Measurements from ENCODE around the gene GHRL.
A peak's percentile ranks its signal among the peaks of the same experiment; 100 is the strongest.

GHRL gene

DNA sequence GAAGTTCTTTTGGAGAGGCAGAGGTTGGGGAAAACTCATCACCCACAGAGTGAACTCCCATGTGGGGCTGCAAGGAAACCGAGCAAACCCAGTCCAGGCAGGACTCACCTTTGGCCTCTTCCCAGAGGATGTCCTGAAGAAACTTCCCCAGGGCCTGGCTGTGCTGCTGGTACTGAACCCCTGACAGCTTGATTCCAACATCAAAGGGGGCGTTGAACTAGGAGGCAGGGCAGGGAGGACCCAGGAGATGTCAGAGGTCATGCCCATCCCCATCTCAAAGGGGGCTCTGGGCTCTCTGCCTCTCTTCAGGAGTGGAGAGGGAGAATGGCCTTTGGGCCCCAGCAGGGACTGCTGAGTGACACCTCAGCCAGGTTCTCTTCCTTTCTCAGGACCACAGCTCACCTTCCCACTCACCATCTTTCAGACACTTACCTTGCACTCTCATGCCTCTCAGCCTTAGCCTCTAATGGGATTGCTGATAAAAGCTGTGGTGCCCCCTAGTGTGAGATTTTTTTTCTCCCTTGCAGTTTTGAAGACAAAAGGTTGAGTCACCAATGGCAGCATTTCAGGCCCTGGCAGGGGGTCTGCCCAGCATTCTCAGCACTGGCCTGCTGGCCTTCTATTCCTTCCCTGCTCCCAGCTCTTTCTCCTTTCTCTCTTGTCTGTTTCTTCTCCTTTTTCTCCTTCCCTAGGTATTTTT lies 6.0 kb downstream of the GHRL start:
- no peak for TF ChIP-seq EZH2phosphoT487 (conservative IDR thresholded peaks at IDR 0.05; ENCODE audit: low read length)
- TF ChIP-seq CTCF (IDR thresholded peaks at IDR 0.05; ENCODE audit: insufficient read depth, low read length, poor library complexity, severe bottlenecking) = peak; percentile 55
- Histone ChIP-seq H3K9ac (ENCODE audit: low read length) (no peak overlapping the region), H3K27me3 (ENCODE audit: low read length) (no peaks in the 10 kb centered on the region), H3K9me3 (ENCODE audit: insufficient read depth, low read length) (no peaks in the 10 kb centered on the region), H3K4me2 (ENCODE audit: low read depth, low read length, poor library complexity, severe bottlenecking) (no peak overlapping the region), H4K20me1 (ENCODE audit: low read depth, low read length) (no peaks in the 10 kb centered on the region), H3K36me3 (ENCODE audit: low read length) (peaks cover 10% of the 10 kb centered on the region; the same call in 1 of the 2 replicates), H3F3A (ENCODE audit: insufficient read depth) (peaks cover 3% of the 10 kb centered on the region; the same call in 1 of the 2 replicates), H2AFZ (ENCODE audit: low read depth, low read length, severe bottlenecking) (no peak overlapping the region), H3K4me3 (ENCODE audit: insufficient read depth, low read length, poor library complexity, severe bottlenecking) (no peak overlapping the region), H3K79me2 (ENCODE audit: insufficient read depth, low read length) (no peaks in the 10 kb centered on the region), H3K9me2 (replicated peaks; ENCODE audit: insufficient read depth, low read length) (no peaks in the 10 kb centered on the region), H3K27ac (ENCODE audit: low read depth, low read length) (no peak overlapping the region)

DNA sequence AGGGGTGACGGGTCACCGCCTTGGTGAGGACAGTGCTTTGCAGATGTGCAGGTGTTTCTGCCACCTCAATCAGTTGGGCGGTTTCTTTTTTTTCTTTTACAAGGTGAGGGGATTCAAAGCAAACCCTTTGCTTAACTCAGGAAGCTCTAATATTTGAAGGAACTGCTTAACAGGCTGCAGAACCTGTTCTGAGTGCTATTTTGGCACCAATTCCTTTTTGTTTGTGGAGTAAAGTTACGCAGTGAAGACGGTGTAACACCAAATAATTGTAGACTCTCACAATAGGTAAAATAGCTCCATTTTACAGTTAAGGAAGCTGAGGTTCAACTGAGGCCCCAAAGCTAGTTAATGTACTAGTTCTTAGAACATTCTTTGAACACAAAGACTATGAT lies 6.6 kb downstream of the GHRL start:
- Histone ChIP-seq H3K9me3 (ENCODE audit: insufficient read depth, low read length) (no peaks in the 10 kb centered on the region), H2AFZ (ENCODE audit: low read depth, low read length, severe bottlenecking) (no peak overlapping the region), H3K4me2 (ENCODE audit: low read depth, low read length, poor library complexity, severe bottlenecking) (no peak overlapping the region), H3K36me3 (ENCODE audit: low read length) (peaks cover 10% of the 10 kb centered on the region; the same call in 1 of the 2 replicates), H3K9ac (ENCODE audit: low read length) (no peak overlapping the region), H4K20me1 (ENCODE audit: low read depth, low read length) (no peaks in the 10 kb centered on the region), H3K27me3 (ENCODE audit: low read length) (no peaks in the 10 kb centered on the region), H3F3A (ENCODE audit: insufficient read depth) (peaks cover 3% of the 10 kb centered on the region; the same call in 1 of the 2 replicates), H3K79me2 (ENCODE audit: insufficient read depth, low read length) (no peaks in the 10 kb centered on the region), H3K9me2 (replicated peaks; ENCODE audit: insufficient read depth, low read length) (no peaks in the 10 kb centered on the region), H3K27ac (ENCODE audit: low read depth, low read length) (no peak overlapping the region), H3K4me3 (ENCODE audit: insufficient read depth, low read length, poor library complexity, severe bottlenecking) (no peak overlapping the region)
- no peak for TF ChIP-seq EZH2phosphoT487 (conservative IDR thresholded peaks at IDR 0.05; ENCODE audit: low read length)
- no peak for TF ChIP-seq CTCF (IDR thresholded peaks at IDR 0.05; ENCODE audit: insufficient read depth, low read length, poor library complexity, severe bottlenecking)

GRCh38 chr3:10285272-10286132 lies 7.2 kb downstream of the GHRL start:
- TF ChIP-seq CTCF (IDR thresholded peaks at IDR 0.05; ENCODE audit: insufficient read depth, low read length, poor library complexity, severe bottlenecking) (no peak), EZH2phosphoT487 (conservative IDR thresholded peaks at IDR 0.05; ENCODE audit: low read length) (no peak)
- Histone ChIP-seq H3K36me3 (ENCODE audit: low read length) (peaks cover 14% of the 10 kb centered on the region; the same call in 1 of the 2 replicates), H2AFZ (ENCODE audit: low read depth, low read length, severe bottlenecking) (no peak overlapping the region)

More at GRCh38 chr3:10285272-10286132, 7.2 kb downstream of the GHRL start:
- H3K79me2 ChIP-seq (ENCODE audit: insufficient read depth, low read length) = no peaks in the 10 kb centered on the region
- H3K27me3 ChIP-seq (ENCODE audit: low read length) = no peaks in the 10 kb centered on the region
- no peak overlapping the region for H3K4me2 ChIP-seq (ENCODE audit: low read depth, low read length, poor library complexity, severe bottlenecking)
- no peak overlapping the region for H3K4me3 ChIP-seq (ENCODE audit: insufficient read depth, low read length, poor library complexity, severe bottlenecking)
- no peaks in the 10 kb centered on the region for H3K9me3 ChIP-seq (ENCODE audit: insufficient read depth, low read length)
- H3K9me2 ChIP-seq (replicated peaks; ENCODE audit: insufficient read depth, low read length) = no peaks in the 10 kb centered on the region
- no peak overlapping the region for H3K27ac ChIP-seq (ENCODE audit: low read depth, low read length)
- peaks cover 3% of the 10 kb centered on the region; the same call in 1 of the 2 replicates for H3F3A ChIP-seq (ENCODE audit: insufficient read depth)
- no peaks in the 10 kb centered on the region for H4K20me1 ChIP-seq (ENCODE audit: low read depth, low read length)
- H3K9ac ChIP-seq (ENCODE audit: low read length) = no peak overlapping the region
